Activated naive CD4-positive, alpha-beta T cell treated with anti-CD3 and anti-CD28 coated beads, Interleukin-2, amount 50 U/mL, for 24 hours (primary cell): ENCODE measurements around the gene NINJ2.

Experiments used
- H3K27ac Mint-ChIP-seq: one replicate; pipeline ENCODE4 v1.8.0; 2021; ENCODE audit warnings: mild to moderate bottlenecking, mixed read lengths
- H3K27me3 Mint-ChIP-seq: one replicate; pipeline ENCODE4 v1.8.0; 2021; ENCODE audit warnings: mixed read lengths
- H3K36me3 Mint-ChIP-seq: one replicate; pipeline ENCODE4 v1.8.0; 2021; ENCODE audit warnings: mixed read lengths
- H3K4me1 Mint-ChIP-seq: one replicate; pipeline ENCODE4 v1.8.0; 2021; ENCODE audit warnings: mixed read lengths
- H3K4me3 Mint-ChIP-seq: one replicate; pipeline ENCODE4 v1.8.0; 2021; ENCODE audit warnings: mild to moderate bottlenecking, mixed read lengths
- H3K9me3 Mint-ChIP-seq: one replicate; pipeline ENCODE4 v1.8.0; 2021; ENCODE audit warnings: mixed read lengths

The NINJ2 gene

GRCh38 chr12:684416-684815, 21.2 kb upstream of the NINJ2 start:
- Mint-ChIP-seq H3K4me1 (peaks cover 48% of the 10 kb centered on the region), H3K27me3 (no peaks in the 10 kb centered on the region), H3K4me3 (peak overlapping the region; percentile 21)

GRCh38 chr12:681568-682256, 18.5 kb upstream of the NINJ2 start:
- no peaks in the 10 kb centered on the region for H3K27me3 Mint-ChIP-seq
- H3K36me3 Mint-ChIP-seq: no peaks in the 10 kb centered on the region
- H3K4me3 Mint-ChIP-seq: no peak overlapping the region
- no peak overlapping the region for H3K27ac Mint-ChIP-seq
- H3K4me1 Mint-ChIP-seq: peaks cover 55% of the 10 kb centered on the region
- H3K9me3 Mint-ChIP-seq: no peaks in the 10 kb centered on the region

More at GRCh38 chr12:684416-684815, 21.2 kb upstream of the NINJ2 start:
- Mint-ChIP-seq H3K9me3 (no peaks in the 10 kb centered on the region), H3K27ac (peak overlapping the region; percentile 9), H3K36me3 (no peaks in the 10 kb centered on the region)

GRCh38 chr12:678747-679712, 15.8 kb upstream of the NINJ2 start:
- peak overlapping the region; percentile 39 for H3K27ac Mint-ChIP-seq
- no peaks in the 10 kb centered on the region for H3K36me3 Mint-ChIP-seq
- H3K4me3 Mint-ChIP-seq: no peak overlapping the region
- H3K4me1 Mint-ChIP-seq: peaks cover 48% of the 10 kb centered on the region
- no peaks in the 10 kb centered on the region for H3K9me3 Mint-ChIP-seq
- H3K27me3 Mint-ChIP-seq: no peaks in the 10 kb centered on the region

GRCh38 chr12:675562-675961, 12.3 kb upstream of the NINJ2 start:
- H3K36me3 Mint-ChIP-seq: no peaks in the 10 kb centered on the region
- H3K9me3 Mint-ChIP-seq: no peaks in the 10 kb centered on the region
- H3K27ac Mint-ChIP-seq: peak overlapping the region; percentile 68
- peaks cover 69% of the 10 kb centered on the region for H3K4me1 Mint-ChIP-seq
- H3K4me3 Mint-ChIP-seq: no peak overlapping the region
- no peaks in the 10 kb centered on the region for H3K27me3 Mint-ChIP-seq

GRCh38 chr12:674272-674781, 11.1 kb upstream of the NINJ2 start:
- Mint-ChIP-seq H3K27me3 (no peaks in the 10 kb centered on the region), H3K4me1 (peaks cover 74% of the 10 kb centered on the region), H3K4me3 (peak overlapping the region; percentile 87), H3K36me3 (no peaks in the 10 kb centered on the region), H3K9me3 (no peaks in the 10 kb centered on the region), H3K27ac (peak overlapping the region; percentile 91)

GRCh38 chr12:673849-674248, 10.6 kb upstream of the NINJ2 start:
- H3K27ac Mint-ChIP-seq: peak overlapping the region; percentile 91
- no peaks in the 10 kb centered on the region for H3K27me3 Mint-ChIP-seq
- H3K36me3 Mint-ChIP-seq: no peaks in the 10 kb centered on the region
- H3K4me1 Mint-ChIP-seq: peaks cover 74% of the 10 kb centered on the region
- H3K9me3 Mint-ChIP-seq: no peaks in the 10 kb centered on the region
- H3K4me3 Mint-ChIP-seq: peak overlapping the region; percentile 87

GRCh38 chr12:669576-669945, 6.3 kb upstream of the NINJ2 start:
- H3K27ac Mint-ChIP-seq: peak overlapping the region; percentile 97

GRCh38 chr12:668090-668481, 4.8 kb upstream of the NINJ2 start:
- Mint-ChIP-seq H3K36me3 (no peaks in the 10 kb centered on the region), H3K27me3 (no peaks in the 10 kb centered on the region), H3K27ac (peak overlapping the region; percentile 23), H3K9me3 (no peaks in the 10 kb centered on the region), H3K4me3 (no peak overlapping the region), H3K4me1 (peaks cover 78% of the 10 kb centered on the region)

More at GRCh38 chr12:669576-669945, 6.3 kb upstream of the NINJ2 start:
- Mint-ChIP-seq H3K9me3 (no peaks in the 10 kb centered on the region), H3K4me1 (peaks cover 78% of the 10 kb centered on the region), H3K4me3 (peak overlapping the region; percentile 79), H3K27me3 (no peaks in the 10 kb centered on the region), H3K36me3 (no peaks in the 10 kb centered on the region)

- no peaks in the 10 kb centered on the region for H3K36me3 Mint-ChIP-seq
- peaks cover 78% of the 10 kb centered on the region for H3K4me1 Mint-ChIP-seq
- H3K9me3 Mint-ChIP-seq: no peaks in the 10 kb centered on the region
- peak overlapping the region; percentile 95 for H3K27ac Mint-ChIP-seq
- peak overlapping the region; percentile 74 for H3K4me3 Mint-ChIP-seq
- no peaks in the 10 kb centered on the region for H3K27me3 Mint-ChIP-seq
Measured at GRCh38 chr12:666766-667308, 3.6 kb upstream of the NINJ2 start.

GRCh38 chr12:666066-666465, 2.8 kb upstream of the NINJ2 start:
- H3K4me1 Mint-ChIP-seq: peaks cover 80% of the 10 kb centered on the region
- no peak overlapping the region for H3K27ac Mint-ChIP-seq
- H3K4me3 Mint-ChIP-seq: no peak overlapping the region
- H3K36me3 Mint-ChIP-seq: no peaks in the 10 kb centered on the region
- H3K27me3 Mint-ChIP-seq: no peaks in the 10 kb centered on the region
- H3K9me3 Mint-ChIP-seq: no peaks in the 10 kb centered on the region

GRCh38 chr12:664779-665092, 1.5 kb upstream of the NINJ2 start:
- Mint-ChIP-seq H3K36me3 (no peaks in the 10 kb centered on the region), H3K4me1 (peaks cover 73% of the 10 kb centered on the region), H3K4me3 (no peak overlapping the region), H3K9me3 (no peaks in the 10 kb centered on the region), H3K27ac (peak overlapping the region; percentile 70), H3K27me3 (no peaks in the 10 kb centered on the region)

- Mint-ChIP-seq H3K4me3 (peak overlapping the region; percentile 7), H3K27me3 (no peaks in the 10 kb centered on the region), H3K27ac (no peak overlapping the region), H3K4me1 (peaks cover 70% of the 10 kb centered on the region), H3K36me3 (no peaks in the 10 kb centered on the region), H3K9me3 (no peaks in the 10 kb centered on the region)
Measured at GRCh38 chr12:664075-664778, 982 bp upstream of the NINJ2 start.

- Mint-ChIP-seq H3K27me3 (no peaks in the 10 kb centered on the region), H3K27ac (peak overlapping the region; percentile 84), H3K9me3 (no peaks in the 10 kb centered on the region), H3K4me1 (peaks cover 58% of the 10 kb centered on the region), H3K4me3 (peak overlapping the region; percentile 82), H3K36me3 (no peaks in the 10 kb centered on the region)
Measured at GRCh38 chr12:662566-663292, 516 bp downstream of the NINJ2 start.

GRCh38 chr12:661720-662486, 1.3 kb downstream of the NINJ2 start:
- Mint-ChIP-seq H3K4me3 (peak overlapping the region; percentile 42), H3K4me1 (peaks cover 50% of the 10 kb centered on the region), H3K27ac (no peak overlapping the region), H3K36me3 (no peaks in the 10 kb centered on the region), H3K9me3 (no peaks in the 10 kb centered on the region), H3K27me3 (no peaks in the 10 kb centered on the region)
